ENCODE data around the gene RAB24. TPM values are rescaled to one million over a fixed set of nuclear protein-coding genes. Genes with fewer than 3 reads are reported as not detected.
"Not testable (repeated sequence)": the region's sequence is repeated elsewhere in the genome, so short reads cannot be mapped to it uniquely, and the experiment has no call there.

The RAB24 gene
- 11.0 and 14.9 TPM in 2 replicates for total RNA-seq (2014; rRNA removed; shearing (Covaris generic))
- polyA plus RNA-seq (2015; cell fraction: cytosol; rRNA removed), result 23.2 and 29.3 TPM in 2 replicates
- 402 and 487 TPM in 2 replicates for polyA plus RNA-seq (2015; cell fraction: nucleus; rRNA removed)

DNA sequence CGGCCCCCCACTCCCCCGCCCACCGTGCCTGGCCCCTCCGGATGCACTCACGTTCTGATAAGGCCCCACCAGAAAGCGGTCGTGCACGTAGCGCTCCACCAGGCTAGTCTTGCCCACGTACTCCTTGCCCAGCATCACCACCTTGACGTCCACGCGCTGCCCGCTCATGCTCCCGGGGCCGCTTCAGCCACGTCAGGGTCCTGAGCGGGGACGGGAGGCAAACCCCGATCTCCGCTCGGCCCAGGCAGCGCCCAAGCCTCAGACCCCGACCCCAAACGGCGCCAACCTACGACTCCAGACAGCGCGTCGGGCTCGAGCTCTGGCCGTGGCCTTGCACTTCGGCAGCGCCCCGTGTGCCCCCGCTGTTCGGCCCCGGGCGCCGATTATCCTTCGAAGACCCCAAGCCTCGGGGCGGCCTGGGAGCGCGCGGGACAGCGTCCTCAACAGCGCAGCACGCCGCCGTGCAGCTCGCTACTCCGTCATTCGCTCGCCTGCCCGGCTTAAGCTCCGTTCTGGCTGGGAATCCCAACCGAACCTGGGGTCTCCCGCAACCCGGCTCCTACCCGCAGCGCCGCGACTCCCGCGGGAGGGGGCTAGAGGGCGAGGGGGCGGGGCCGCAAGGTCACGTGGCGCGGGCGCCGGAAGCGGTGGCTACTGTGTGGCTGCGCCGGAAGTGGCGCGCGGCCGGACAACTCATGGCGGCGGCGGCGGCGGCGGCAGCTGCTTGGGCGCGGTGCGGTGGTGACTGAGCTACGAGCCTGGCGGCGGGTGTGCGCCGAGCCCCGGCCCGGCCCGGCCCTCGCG, at the start of gene RAB24, which contains the start of gene PRELID1:
Gene RAB24 (minus strand): TSS at position 599 of the 804 bp plus-strand sequence. CDS start 431 bp downstream, at position 168.
Gene PRELID1 (plus strand): TSS at position 679 of the 804 bp plus-strand sequence. CDS start 187 bp downstream, outside the sequence.
- peak; percentile 72 for DNase-seq (ENCODE audit: low read depth, low spot score)
- in situ Hi-C loops (cut with HindIII; ENCODE audit: low pct_unique_long_range_greater_than_20kb, low sequenced_read_pairs), result no loop called here

DNA sequence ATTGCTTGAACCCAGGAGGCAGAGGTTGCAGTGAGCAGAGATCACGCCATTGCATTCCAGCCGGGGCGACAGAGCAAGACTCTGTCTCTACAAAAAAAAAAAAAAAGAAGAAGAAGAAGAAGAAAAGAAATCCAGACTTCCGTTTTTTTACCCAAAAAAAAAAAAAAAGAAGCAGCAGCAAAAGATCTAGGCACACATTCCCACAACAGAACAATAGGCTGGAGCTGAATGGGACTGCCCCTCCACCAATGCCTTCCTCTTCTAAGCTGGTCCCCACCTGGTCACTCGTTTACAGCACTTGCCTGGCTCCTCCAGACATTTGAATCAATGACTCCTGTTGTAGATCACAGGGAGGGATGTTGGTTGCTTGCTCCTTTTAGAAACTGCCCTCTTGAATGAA, 49.6 kb upstream of the RAB24 start:
- in situ Hi-C loops (cut with HindIII; ENCODE audit: low pct_unique_long_range_greater_than_20kb, low sequenced_read_pairs), result no loop called here
- DNase-seq (ENCODE audit: low read depth, low spot score), result no peak

DNA sequence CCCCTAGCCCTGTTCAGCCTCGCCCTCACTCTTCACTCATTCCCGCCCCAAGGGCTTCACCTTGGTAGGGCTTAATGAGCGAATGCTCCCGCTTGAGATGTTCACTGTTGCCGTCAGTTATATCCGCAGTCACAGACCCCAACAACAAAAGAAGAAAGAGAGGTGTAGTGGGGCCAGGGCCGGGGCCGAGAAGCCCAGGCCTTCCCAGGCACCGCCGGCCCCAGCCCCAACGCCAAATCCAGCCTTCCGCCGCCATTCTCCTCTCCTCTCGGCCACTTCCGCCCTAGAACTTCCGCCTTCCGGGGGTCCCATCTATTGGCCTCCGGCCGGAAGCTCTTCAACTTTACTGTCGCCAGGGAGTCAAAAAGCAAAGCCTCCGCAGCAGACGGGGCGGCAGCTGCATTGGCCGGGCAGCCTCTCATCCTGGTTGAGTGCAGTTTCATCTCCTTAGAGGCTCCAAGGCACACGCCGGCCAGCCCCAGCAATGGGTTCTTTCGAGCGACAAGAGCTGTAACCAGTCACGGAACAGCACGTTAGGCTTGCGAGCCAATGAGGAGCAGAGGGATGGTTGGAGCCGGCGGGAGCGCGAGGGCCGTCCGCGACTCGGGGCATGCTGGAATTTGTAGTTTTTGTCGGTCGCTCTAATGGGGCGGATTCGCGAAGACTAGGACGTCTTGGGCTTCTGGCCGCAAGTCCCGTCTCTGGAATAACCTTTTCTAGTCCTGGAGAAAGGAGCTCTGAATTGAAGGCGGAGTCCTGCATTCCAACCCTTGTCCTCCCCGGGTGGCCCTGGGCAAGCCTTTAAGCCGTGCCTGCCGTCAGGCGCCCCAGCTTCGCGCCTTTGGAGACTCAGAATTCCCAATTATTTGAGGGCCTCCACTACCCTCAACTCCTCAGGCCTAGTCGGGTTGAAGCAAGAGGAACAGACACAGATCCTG, 48.1 kb upstream of the RAB24 start, which contains the start of gene LMAN2:
Gene LMAN2 (minus strand): TSS at position 277 of the 938 bp plus-strand sequence. CDS start 21 bp downstream, at position 256.
- in situ Hi-C loops (cut with HindIII; ENCODE audit: low pct_unique_long_range_greater_than_20kb, low sequenced_read_pairs), result no loop called here
- peak; percentile 93 for DNase-seq (ENCODE audit: low read depth, low spot score)

DNA sequence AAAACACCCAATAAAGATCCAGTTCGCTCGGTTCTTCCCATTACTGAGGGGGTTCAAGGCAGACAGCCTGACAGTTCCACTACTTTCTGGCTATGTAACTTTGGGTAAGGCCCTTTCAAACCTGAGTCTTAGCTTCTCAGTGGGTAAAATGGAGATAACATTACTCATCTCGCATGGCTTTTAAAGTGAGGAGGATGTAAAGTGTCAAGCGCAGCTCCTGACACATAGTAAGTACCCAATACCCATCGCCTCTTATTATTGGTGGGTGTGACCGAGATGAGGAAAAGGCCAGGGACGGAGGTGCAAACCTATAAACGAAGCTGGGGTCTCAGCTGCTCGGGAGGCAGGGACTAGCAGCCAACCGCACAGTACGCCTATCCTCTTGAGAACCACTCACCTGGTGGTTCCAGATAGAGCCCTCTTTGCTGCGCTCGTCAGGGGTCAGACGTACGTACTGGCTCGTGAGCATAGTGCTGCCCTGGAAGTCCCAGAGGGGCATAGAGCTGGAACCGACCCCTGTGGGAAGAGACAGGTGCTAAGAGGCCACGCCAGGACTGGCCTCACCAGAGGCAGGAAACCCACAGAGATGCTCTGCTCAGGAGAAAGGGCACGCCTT, 47.4 kb upstream of the RAB24 start:
- in situ Hi-C loops (cut with HindIII; ENCODE audit: low pct_unique_long_range_greater_than_20kb, low sequenced_read_pairs), result no loop called here
- DNase-seq (ENCODE audit: low read depth, low spot score), result no peak

DNA sequence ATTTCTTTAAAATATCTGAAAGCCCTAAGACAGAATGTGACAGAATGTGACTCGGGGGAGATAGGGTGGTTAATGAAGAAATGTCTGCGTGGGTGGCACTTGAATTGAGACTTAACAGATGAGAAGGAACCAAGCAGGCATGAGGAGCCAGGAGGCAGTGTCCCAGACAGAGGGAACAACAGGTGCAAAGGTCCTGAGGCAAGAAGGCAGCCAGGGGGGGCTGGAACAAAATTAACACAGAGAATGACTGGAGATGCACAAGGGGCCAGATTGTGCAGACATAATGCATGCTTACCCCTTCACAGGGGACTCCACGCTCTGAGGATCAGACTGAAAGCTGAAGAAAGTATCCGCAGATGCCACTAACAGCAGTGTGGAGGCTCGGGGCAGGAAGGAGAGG, 46.2 kb upstream of the RAB24 start:
- no peak for DNase-seq (ENCODE audit: low read depth, low spot score)
- in situ Hi-C loops (cut with HindIII; ENCODE audit: low pct_unique_long_range_greater_than_20kb, low sequenced_read_pairs), result no loop called here

DNA sequence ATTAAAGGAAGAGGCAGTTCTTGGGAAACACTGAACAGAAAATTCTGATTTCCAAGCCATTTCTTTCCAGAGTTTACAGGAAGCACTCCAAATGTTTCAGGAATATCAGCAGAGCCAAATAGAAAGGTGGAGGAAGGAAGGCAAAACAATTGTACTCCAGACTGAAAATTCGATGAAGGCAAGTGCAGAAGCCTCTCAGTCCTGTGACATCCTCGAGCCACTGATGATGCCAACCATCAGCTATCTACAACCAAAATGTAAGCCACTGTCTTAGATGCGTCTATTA, 45.8 kb upstream of the RAB24 start:
- in situ Hi-C loops (cut with HindIII; ENCODE audit: low pct_unique_long_range_greater_than_20kb, low sequenced_read_pairs), result no loop called here
- DNase-seq (ENCODE audit: low read depth, low spot score), result no peak

DNA sequence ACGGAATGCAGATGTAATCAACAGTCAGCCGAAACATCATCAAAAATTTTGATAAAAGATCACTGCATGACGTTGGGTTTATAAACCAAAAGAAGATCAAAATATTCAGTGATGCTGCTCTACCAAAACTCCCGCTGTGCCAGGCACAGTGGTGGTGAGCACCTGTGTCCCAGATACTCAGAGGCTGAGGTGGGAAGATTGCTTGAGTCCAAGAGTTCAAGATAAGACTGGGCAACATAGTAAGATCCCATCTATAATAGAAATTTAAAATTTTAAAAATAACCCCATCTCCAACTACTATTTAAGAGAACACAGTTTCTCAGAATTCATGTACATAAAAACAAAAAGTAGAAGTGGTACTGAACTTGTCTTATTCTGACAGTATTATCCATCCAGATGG, 44.2 kb upstream of the RAB24 start:
- in situ Hi-C loops (cut with HindIII; ENCODE audit: low pct_unique_long_range_greater_than_20kb, low sequenced_read_pairs), result no loop called here
- DNase-seq (ENCODE audit: low read depth, low spot score), result no peak

DNA sequence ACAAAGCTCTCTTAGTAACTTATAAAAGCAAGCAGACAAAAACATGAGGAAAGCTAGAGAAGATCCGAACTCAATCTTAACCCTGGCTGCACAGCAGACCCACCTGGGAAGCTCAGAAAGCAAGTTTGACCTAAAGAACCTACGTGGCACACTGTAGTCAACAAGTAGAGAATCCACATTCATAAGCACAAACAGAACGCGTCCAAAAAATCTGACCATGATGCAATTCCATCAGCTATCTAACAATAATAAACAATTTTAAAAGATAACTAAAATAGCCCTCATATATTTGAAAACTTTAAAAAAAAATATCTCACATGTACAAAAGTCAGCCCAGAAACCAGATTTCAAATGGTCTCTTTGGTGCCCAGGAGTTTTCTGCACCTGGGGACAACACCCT, 43.3 kb upstream of the RAB24 start:
- no peak for DNase-seq (ENCODE audit: low read depth, low spot score)
- in situ Hi-C loops (cut with HindIII; ENCODE audit: low pct_unique_long_range_greater_than_20kb, low sequenced_read_pairs), result no loop called here

DNA sequence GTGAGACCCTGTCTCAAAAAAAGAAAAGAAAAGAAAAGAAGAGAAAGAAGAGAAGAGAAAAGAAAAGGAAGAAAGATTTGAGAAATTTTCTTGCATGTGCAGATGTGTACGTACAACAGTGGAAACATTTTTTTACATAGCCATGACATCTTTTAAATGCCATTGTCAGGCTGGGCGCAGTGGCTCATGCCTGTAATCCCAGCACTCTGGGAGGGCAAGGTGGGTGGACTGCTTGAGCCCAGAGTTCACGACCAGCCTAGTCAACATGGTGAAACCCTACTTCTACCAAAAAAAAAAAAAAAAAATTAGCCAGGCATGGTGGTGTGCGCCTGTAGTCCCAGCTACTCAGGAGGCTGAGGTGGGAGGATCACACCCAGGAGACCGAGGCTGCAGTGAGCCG, 41.4 kb upstream of the RAB24 start:
- in situ Hi-C loops (cut with HindIII; ENCODE audit: low pct_unique_long_range_greater_than_20kb, low sequenced_read_pairs), result no loop called here
- no peak for DNase-seq (ENCODE audit: low read depth, low spot score)

DNA sequence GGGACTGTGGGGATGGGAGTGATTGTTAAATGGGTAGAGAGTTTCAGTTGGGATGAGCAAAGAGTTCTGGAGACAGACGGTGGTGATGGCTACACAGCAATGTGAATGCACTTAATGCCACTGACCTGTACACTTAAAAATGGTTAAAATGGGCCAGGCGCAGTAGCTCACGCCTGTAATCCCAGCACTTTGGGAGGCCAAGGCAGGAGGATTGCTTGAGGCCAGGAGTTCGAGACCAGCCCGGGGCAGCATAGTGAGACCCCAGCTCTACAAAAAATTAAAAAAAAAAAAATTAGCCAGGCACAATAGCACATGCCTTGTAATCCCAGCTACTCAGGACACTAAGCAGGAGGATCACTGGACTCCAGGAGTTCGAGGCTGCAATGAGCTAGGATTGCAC, 40.3 kb upstream of the RAB24 start:
- DNase-seq (ENCODE audit: low read depth, low spot score), result no peak
- in situ Hi-C loops (cut with HindIII; ENCODE audit: low pct_unique_long_range_greater_than_20kb, low sequenced_read_pairs), result no loop called here

DNA sequence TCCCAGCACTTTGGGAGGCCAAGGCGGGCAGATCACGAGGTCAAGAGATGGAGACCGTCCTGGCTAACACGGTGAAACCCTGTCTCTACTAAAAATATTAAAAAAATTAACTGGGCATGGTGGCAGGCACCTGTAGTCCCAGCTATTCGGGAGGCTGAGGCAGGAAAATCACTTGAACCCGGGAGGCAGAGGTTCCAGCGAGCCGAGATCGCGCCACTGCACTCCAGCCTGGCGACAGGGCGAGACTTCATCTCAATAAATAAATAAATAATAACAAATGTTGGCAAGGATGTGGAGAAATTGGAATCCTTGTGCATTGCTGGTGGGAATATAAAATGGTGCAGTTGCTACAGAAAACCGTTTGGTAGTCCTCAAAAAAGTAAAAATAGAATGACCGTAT, 39.5 kb upstream of the RAB24 start:
- DNase-seq (ENCODE audit: low read depth, low spot score); in situ Hi-C loops (cut with HindIII; ENCODE audit: low pct_unique_long_range_greater_than_20kb, low sequenced_read_pairs): not testable (repeated sequence)

DNA sequence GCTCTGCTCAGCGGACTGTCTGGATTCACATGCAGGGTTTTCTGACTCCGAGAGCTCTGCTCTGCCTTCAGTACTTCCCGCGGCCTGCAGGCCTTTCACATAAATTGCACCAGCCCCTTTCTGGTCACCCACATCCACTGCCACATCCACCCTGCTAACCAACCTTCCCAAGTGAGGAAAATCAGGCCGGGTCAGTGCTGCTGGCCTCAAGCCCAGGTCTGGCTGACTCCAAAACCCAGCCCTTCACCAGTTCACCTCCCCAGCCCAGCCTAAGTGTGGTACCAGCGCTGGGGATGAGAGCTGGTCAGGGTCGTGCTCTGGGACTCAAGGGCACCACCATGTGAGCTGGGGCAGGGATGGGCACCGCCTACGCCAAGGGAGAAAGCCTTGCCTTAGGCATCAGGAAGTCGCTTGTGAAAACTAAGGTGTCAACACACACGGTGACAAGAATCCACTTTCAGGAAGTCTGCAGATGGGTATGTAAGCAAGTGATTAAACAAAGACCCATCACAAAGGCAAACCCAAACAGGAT, 35.7 kb upstream of the RAB24 start:
- no peak for DNase-seq (ENCODE audit: low read depth, low spot score)
- in situ Hi-C loops (cut with HindIII; ENCODE audit: low pct_unique_long_range_greater_than_20kb, low sequenced_read_pairs), result no loop called here

DNA sequence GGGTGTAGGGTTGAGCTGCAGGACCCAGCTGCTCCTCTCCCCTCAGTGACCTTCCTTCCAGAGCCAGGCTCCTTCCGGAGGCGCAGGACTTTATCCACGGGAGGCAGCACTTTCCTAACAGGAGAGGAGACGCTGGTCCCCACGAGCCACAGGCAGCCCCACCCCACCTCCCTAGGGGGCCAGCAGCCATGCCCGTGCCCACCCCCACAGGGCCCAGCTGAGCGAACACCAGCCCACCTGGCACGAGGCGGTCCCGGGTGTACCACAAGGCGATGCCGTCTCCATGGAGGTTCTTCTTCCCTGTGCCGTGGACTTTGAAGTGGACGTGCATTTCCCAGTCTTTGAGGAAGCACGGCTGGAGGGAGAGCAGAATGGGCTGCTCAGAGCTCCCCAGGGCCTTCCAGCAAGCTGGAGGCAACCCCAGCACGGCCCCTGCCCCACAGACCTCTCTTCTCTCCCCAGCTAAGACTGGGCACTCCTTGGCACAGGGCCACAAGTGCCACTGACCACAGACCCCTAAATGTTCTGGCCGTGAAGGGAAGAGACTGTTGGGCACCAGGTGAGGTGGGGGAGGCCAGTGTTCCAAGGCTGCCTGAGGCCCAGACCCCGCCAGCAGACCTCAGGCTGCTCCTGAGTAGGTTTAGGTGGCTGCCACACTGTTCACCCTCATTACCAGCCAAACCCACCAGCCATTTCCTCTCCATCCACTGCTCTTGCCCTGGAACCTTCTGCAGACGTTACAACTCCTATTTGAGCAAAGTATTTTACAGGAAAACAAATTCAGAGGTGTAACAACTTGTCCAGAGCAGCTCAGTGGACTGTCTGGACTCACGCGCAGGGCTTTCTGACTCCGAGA, 35.0 kb upstream of the RAB24 start:
- in situ Hi-C loops (cut with HindIII; ENCODE audit: low pct_unique_long_range_greater_than_20kb, low sequenced_read_pairs), result no loop called here

DNA sequence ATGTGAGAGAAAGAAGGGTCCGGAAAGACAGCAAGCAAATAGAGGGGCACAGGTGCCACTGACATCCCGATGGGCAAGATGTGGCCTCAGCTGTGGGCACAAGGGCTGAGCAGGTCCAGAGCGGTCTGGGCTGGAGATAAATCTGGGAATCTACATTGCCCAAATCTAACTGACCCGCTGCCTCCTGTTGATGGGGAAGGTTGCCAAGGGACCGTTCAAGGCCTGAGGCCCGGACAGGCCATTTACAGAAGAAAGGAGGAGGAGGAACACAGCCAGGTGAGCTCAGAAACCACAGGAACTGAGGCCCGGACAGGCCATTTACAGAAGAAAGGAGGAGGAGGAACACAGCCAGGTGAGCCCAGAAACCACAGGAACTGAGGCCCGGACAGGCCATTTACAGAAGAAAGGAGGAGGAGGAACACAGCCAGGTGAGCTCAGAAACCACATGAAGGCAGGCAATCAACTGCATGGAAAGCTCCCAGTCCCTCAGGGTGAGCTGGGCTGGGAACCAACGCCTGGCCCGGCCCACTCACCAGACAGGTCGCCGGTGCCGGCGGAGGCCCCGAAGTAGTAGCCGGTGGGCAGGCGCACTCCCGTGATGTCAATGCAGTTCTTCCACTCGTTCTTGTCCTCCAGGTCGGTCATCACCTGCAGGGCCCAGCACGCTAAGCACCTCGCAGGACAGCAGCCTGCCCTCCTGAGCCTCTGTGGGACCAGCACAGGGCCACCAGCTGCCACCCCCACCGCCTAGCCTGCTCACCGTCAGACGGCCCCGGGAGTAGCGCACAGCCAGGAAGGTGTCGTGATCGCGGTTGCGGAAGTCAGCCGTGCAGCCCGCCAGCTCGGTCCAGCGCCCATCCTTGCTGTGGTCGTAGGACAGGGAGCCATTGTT, 33.3 kb upstream of the RAB24 start:
- DNase-seq (ENCODE audit: low read depth, low spot score), result no peak
- in situ Hi-C loops (cut with HindIII; ENCODE audit: low pct_unique_long_range_greater_than_20kb, low sequenced_read_pairs), result no loop called here

More for the DNA sequence above, 35.0 kb upstream of the RAB24 start:
- no peak for DNase-seq (ENCODE audit: low read depth, low spot score)

DNA sequence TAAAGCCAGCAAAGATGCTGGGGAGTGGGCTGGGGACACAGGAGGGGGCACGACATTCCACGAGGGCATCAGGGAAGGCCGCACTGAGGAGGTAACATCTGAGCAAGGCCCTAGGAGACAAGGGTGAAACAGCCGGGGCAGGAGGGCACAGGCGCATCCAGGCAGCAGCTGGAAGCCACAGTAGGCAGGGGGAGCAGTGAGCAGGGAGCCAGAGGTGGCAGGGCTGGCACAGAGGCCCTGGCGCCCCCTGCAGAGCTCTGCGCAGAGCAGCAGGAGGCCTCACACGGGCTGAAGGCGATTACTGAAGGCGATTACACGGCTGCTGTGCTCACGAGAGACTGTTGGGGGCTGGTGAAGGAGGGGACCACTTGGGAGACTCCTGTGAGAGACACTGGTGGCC, 32.6 kb upstream of the RAB24 start:
- DNase-seq (ENCODE audit: low read depth, low spot score), result peak; percentile 73
- in situ Hi-C loops (cut with HindIII; ENCODE audit: low pct_unique_long_range_greater_than_20kb, low sequenced_read_pairs), result no loop called here

DNA sequence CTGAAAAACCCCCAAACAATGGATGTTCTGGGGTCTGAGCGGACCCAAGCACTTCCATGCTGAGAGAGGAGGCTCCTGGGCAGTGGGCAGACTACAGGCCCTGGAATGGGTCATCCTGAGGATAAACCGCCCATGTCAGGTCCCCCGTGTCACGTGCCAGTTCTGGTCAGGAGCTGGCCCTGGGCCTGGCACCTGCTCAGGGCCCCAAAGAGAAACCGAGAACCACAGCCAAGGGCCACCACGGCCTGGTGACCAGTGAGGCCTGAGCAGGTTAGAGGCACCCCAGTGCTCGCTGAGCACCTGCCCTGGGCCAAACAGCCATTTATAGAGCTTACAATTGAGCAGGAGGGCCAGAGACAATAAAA, 32.2 kb upstream of the RAB24 start:
- DNase-seq (ENCODE audit: low read depth, low spot score), result no peak

More for the DNA sequence above, 32.2 kb upstream of the RAB24 start:
- in situ Hi-C loops (cut with HindIII; ENCODE audit: low pct_unique_long_range_greater_than_20kb, low sequenced_read_pairs), result no loop called here

Data from SK-MEL-5 (cell line).